ENCODE measurements around the gene VPS37B. TPM values are rescaled to one million over a fixed set of nuclear protein-coding genes. Genes with fewer than 3 reads are reported as not detected.

Gene VPS37B
- total RNA-seq, 1 experiment from 2014 or later = 18.1 TPM

DNA sequence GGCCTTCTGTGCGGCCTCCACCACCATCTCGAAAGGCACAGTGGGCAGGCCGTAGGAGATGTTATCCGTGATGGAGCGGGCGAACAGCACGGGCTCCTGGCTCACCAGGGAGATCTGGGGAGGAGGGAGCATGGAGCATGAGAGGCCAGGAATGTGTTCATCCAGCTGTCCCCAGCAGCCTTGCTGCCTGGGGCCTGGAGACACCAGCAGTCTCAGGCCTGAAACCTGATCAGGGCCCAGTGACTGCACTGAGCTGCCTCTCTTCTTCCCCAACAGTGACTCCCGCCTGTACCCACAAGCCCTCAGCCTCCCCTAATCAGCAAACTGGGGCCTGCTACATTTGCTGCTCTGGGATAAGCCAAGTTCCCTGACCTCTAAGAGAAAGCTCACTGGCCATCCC is 39.4 kb upstream of the VPS37B start (continued):
- TF ChIP-seq, protein P1, sequence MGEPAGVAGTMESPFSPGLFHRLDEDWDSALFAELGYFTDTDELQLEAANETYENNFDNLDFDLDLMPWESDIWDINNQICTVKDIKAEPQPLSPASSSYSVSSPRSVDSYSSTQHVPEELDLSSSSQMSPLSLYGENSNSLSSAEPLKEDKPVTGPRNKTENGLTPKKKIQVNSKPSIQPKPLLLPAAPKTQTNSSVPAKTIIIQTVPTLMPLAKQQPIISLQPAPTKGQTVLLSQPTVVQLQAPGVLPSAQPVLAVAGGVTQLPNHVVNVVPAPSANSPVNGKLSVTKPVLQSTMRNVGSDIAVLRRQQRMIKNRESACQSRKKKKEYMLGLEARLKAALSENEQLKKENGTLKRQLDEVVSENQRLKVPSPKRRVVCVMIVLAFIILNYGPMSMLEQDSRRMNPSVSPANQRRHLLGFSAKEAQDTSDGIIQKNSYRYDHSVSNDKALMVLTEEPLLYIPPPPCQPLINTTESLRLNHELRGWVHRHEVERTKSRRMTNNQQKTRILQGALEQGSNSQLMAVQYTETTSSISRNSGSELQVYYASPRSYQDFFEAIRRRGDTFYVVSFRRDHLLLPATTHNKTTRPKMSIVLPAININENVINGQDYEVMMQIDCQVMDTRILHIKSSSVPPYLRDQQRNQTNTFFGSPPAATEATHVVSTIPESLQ (CRISPR knock-in tag; IDR thresholded peaks at IDR 0.05) = no peak
- TF ChIP-seq JUN (CRISPR knock-in tag; IDR thresholded peaks at IDR 0.05) = no peak

DNA sequence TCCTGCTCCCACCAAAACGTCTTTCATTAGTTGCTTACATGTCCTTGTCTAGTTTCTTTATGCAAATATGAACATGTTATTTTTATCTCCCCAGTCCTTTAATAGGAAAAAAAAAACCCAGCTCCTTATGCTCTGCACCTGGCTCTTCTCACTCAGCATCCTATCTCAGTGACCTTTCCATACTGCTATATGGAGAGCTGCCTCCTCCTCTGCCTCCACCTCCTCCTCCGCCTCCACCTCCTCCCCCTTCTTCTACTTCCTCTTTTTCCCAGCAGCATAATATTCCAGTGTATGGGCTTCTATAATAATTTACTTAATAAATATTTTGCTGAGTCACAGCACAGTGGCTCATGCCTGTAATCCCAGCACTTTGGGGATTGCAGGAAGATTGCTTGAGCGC is 38.8 kb upstream of the VPS37B start:
- no peaks in the 10 kb centered on the region for H3K9me3 Mint-ChIP-seq
- DNase-seq (ENCODE audit: low spot score) (no peak), ATAC-seq (no peak)
- TF ChIP-seq ATF1 (CRISPR knock-in tag; IDR thresholded peaks at IDR 0.05) (no peak), ESRRA (CRISPR knock-in tag; IDR thresholded peaks at IDR 0.05; ENCODE audit: borderline replicate concordance) (no peak), SMAD4 (CRISPR knock-in tag; IDR thresholded peaks at IDR 0.05) (no peak), FOXP1 (CRISPR knock-in tag; IDR thresholded peaks at IDR 0.05; ENCODE audit: borderline replicate concordance) (no peak), ZNF219 (CRISPR knock-in tag; IDR thresholded peaks at IDR 0.05; ENCODE audit: borderline replicate concordance) (no peak), ZNF263 (CRISPR knock-in tag; IDR thresholded peaks at IDR 0.05; ENCODE audit: low read depth) (no peak)
- TF ChIP-seq, protein P2, sequence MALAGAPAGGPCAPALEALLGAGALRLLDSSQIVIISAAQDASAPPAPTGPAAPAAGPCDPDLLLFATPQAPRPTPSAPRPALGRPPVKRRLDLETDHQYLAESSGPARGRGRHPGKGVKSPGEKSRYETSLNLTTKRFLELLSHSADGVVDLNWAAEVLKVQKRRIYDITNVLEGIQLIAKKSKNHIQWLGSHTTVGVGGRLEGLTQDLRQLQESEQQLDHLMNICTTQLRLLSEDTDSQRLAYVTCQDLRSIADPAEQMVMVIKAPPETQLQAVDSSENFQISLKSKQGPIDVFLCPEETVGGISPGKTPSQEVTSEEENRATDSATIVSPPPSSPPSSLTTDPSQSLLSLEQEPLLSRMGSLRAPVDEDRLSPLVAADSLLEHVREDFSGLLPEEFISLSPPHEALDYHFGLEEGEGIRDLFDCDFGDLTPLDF (CRISPR knock-in tag; IDR thresholded peaks at IDR 0.05) = no peak
- TF ChIP-seq, protein P3, sequence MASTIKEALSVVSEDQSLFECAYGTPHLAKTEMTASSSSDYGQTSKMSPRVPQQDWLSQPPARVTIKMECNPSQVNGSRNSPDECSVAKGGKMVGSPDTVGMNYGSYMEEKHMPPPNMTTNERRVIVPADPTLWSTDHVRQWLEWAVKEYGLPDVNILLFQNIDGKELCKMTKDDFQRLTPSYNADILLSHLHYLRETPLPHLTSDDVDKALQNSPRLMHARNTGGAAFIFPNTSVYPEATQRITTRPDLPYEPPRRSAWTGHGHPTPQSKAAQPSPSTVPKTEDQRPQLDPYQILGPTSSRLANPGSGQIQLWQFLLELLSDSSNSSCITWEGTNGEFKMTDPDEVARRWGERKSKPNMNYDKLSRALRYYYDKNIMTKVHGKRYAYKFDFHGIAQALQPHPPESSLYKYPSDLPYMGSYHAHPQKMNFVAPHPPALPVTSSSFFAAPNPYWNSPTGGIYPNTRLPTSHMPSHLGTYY (CRISPR knock-in tag; IDR thresholded peaks at IDR 0.05) = no peak
- TF ChIP-seq, protein P4, sequence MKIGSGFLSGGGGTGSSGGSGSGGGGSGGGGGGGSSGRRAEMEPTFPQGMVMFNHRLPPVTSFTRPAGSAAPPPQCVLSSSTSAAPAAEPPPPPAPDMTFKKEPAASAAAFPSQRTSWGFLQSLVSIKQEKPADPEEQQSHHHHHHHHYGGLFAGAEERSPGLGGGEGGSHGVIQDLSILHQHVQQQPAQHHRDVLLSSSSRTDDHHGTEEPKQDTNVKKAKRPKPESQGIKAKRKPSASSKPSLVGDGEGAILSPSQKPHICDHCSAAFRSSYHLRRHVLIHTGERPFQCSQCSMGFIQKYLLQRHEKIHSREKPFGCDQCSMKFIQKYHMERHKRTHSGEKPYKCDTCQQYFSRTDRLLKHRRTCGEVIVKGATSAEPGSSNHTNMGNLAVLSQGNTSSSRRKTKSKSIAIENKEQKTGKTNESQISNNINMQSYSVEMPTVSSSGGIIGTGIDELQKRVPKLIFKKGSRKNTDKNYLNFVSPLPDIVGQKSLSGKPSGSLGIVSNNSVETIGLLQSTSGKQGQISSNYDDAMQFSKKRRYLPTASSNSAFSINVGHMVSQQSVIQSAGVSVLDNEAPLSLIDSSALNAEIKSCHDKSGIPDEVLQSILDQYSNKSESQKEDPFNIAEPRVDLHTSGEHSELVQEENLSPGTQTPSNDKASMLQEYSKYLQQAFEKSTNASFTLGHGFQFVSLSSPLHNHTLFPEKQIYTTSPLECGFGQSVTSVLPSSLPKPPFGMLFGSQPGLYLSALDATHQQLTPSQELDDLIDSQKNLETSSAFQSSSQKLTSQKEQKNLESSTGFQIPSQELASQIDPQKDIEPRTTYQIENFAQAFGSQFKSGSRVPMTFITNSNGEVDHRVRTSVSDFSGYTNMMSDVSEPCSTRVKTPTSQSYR (CRISPR knock-in tag; IDR thresholded peaks at IDR 0.05) = no peak
- TF ChIP-seq, protein P5, sequence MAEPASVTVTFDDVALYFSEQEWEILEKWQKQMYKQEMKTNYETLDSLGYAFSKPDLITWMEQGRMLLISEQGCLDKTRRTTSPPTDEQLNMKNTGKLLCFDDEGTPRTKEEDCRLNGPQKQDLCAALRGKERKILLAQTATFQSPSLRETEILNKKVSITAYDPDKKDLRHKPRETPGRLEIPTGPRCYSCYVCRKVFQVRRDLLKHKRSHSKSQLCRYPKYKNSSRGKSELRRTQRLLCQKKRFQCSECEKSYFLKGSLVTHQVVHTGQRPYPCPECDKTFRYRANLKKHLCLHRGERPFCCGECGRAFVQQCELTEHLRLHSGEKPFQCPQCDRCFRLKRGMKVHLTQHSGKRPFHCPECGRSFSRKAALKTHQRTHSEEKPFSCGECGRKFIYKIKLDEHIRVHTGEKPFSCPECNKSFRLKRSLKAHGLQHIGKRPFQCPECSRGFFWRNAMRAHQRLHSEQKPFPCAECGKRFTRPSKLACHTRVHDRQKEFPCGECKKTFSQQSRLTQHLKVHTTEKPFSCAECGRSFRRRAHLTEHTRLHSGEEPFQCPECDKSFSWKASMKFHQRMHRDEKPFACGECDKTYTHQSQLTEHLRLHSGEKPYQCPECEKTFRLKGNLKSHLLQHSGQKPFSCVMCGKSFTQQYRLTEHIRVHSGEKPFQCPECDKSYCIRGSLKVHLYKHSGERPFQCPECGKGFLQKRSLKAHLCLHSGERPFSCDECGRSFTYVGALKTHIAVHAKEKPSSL (CRISPR knock-in tag; conservative IDR thresholded peaks at IDR 0.05) = no peak
- CTCF ChIA-PET = interaction anchor here (1.3 to 1.4 kb wide), 2 partner anchors 67 to 74 kb away, joined by 3 to 4 read pairs; no protein-coding TSS in a partner anchor
- no peaks in the 10 kb centered on the region for H3K36me3 Mint-ChIP-seq
- no peaks in the 10 kb centered on the region for H3K27me3 Mint-ChIP-seq (ENCODE audit: low read depth)
- H3K27ac Mint-ChIP-seq = no peak overlapping the region
- no peaks in the 10 kb centered on the region for H3K4me1 Mint-ChIP-seq
- no peak overlapping the region for H3K4me3 Mint-ChIP-seq
- POLR2A ChIA-PET = no interaction called here

DNA sequence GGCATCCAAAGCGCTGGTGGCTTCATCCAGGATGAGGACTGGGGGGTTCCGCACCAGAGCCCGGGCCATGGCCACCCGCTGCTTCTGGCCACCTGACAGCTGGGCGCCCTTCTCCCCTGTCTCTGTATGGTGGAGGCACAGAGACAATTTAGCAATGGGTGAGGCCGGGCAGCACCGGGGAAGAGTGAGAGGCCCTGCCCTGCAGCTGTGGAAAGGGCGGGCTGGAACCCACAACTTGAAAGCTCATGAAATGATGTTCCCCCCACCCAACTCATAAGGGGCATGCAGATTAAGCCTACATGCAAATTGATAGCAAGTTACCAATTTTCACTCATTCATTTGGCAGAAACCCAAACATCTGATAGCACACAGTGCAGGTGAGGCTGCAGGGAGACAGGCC is 36.3 kb upstream of the VPS37B start:
- Mint-ChIP-seq H3K27me3 (ENCODE audit: low read depth) (no peaks in the 10 kb centered on the region), H3K4me1 (no peaks in the 10 kb centered on the region), H3K27ac (no peak overlapping the region), H3K4me3 (no peak overlapping the region), H3K36me3 (no peaks in the 10 kb centered on the region), H3K9me3 (no peaks in the 10 kb centered on the region)
- TF ChIP-seq ZNF138 (CRISPR knock-in tag; conservative IDR thresholded peaks at IDR 0.05) = no peak
- CTCF ChIA-PET = no interaction called here
- POLR2A ChIA-PET = no interaction called here
- ATAC-seq (no peak), DNase-seq (ENCODE audit: low spot score) (no peak)
